Measurements from ENCODE around the gene KRT6B. TPM values are rescaled to one million over a fixed set of nuclear protein-coding genes. Genes with fewer than 3 reads are reported as not detected.

KRT6B gene
- total RNA-seq, 1 experiment from 2014 or later, result not detected

Other genes with a start within 250 kb of the KRT6B start
- gene KRT7, start 218.9 kb downstream of the KRT6B start, total RNA-seq (2014; rRNA removed; shearing (Covaris generic)), result 2.1 and 16.1 TPM in 2 replicates
- 0.37 TPM in 1 of 2 replicates, not detected in the other for gene KRT86, start 177.5 kb downstream of the KRT6B start, total RNA-seq (2014; rRNA removed; shearing (Covaris generic))
- gene KRT81, start 160.6 kb downstream of the KRT6B start, total RNA-seq (2014; rRNA removed; shearing (Covaris generic)), result 0.13 TPM in 1 of 2 replicates, not detected in the other
- gene KRT83, start 130.7 kb downstream of the KRT6B start, total RNA-seq (2014; rRNA removed; shearing (Covaris generic)), result not detected in 2 replicates
- not detected in 2 replicates for gene KRT85, start 84.7 kb downstream of the KRT6B start, total RNA-seq (2014; rRNA removed; shearing (Covaris generic))
- not detected in 2 replicates for gene KRT84, start 66.5 kb downstream of the KRT6B start, total RNA-seq (2014; rRNA removed; shearing (Covaris generic))
- gene KRT82, start 45.8 kb downstream of the KRT6B start, total RNA-seq (2014; rRNA removed; shearing (Covaris generic)), result not detected in 2 replicates
- not detected in 2 replicates for gene KRT75, start 17.8 kb downstream of the KRT6B start, total RNA-seq (2014; rRNA removed; shearing (Covaris generic))
- gene KRT6C, start 21.7 kb upstream of the KRT6B start, total RNA-seq (2014; rRNA removed; shearing (Covaris generic)), result not detected in 2 replicates
- gene KRT6A, start 41.1 kb upstream of the KRT6B start, total RNA-seq (2014; rRNA removed; shearing (Covaris generic)), result not detected in 2 replicates
- not detected in 2 replicates for gene KRT5, start 68.2 kb upstream of the KRT6B start, total RNA-seq (2014; rRNA removed; shearing (Covaris generic))
- gene KRT71, start 101.0 kb upstream of the KRT6B start, total RNA-seq (2014; rRNA removed; shearing (Covaris generic)), result not detected in 2 replicates
- gene KRT74, start 121.7 kb upstream of the KRT6B start, total RNA-seq (2014; rRNA removed; shearing (Covaris generic)), result not detected in 2 replicates
- gene KRT72, start 149.3 kb upstream of the KRT6B start, total RNA-seq (2014; rRNA removed; shearing (Covaris generic)), result not detected in 2 replicates
- gene KRT73, start 166.4 kb upstream of the KRT6B start, total RNA-seq (2014; rRNA removed; shearing (Covaris generic)), result not detected in 2 replicates
- gene KRT2, start 200.1 kb upstream of the KRT6B start, total RNA-seq (2014; rRNA removed; shearing (Covaris generic)), result not detected in 2 replicates
- 1.00 TPM in 1 of 2 replicates, not detected in the other for gene KRT1, start 228.3 kb upstream of the KRT6B start, total RNA-seq (2014; rRNA removed; shearing (Covaris generic))